SHP77 treated with DMSO at 0.1 percent for 48 hours (cell line): ENCODE data around the gene GPR68.
"Not testable (repeated sequence)": the region's sequence is repeated elsewhere in the genome, so short reads cannot be mapped to it uniquely, and the experiment has no call there.

ENCODE experiments used
- DNase-seq: peaks from one replicate; lab custom pipeline; 2025; lab: John Stamatoyannopoulos, UW

GPR68 gene

GRCh38 chr14:91272341-91273272 lies 28.1 kb upstream of the GPR68 start:
- DNase-seq, result no peak

- no peak for DNase-seq
These were observed 27.1 kb upstream of the GPR68 start for GRCh38 chr14:91271639-91272038.

GRCh38 chr14:91270619-91271018 lies 26.1 kb upstream of the GPR68 start:
- no peak for DNase-seq

- DNase-seq, result no peak
These were observed 25.7 kb upstream of the GPR68 start for GRCh38 chr14:91270188-91270587.

GRCh38 chr14:91269076-91269991 lies 24.8 kb upstream of the GPR68 start:
- DNase-seq, result no peak

GRCh38 chr14:91267965-91268437 lies 23.5 kb upstream of the GPR68 start:
- DNase-seq, result no peak

- DNase-seq, result not testable (repeated sequence)
These were observed 21.8 kb upstream of the GPR68 start for GRCh38 chr14:91266276-91266675.

- DNase-seq, result no peak
These were observed 20.9 kb upstream of the GPR68 start for GRCh38 chr14:91265404-91265803.

- no peak for DNase-seq
These were observed 19.9 kb upstream of the GPR68 start for GRCh38 chr14:91264151-91265150.

GRCh38 chr14:91263329-91263728 lies 18.8 kb upstream of the GPR68 start:
- DNase-seq, result no peak

GRCh38 chr14:91261986-91262549 lies 17.6 kb upstream of the GPR68 start:
- DNase-seq, result no peak

GRCh38 chr14:91261115-91261514 lies 16.6 kb upstream of the GPR68 start:
- DNase-seq, result no peak

GRCh38 chr14:91258876-91259275 lies 14.4 kb upstream of the GPR68 start:
- DNase-seq, result no peak

- no peak for DNase-seq
These were observed 13.6 kb upstream of the GPR68 start for GRCh38 chr14:91258011-91258618.

GRCh38 chr14:91257328-91258010 lies 13.0 kb upstream of the GPR68 start:
- no peak for DNase-seq

GRCh38 chr14:91256661-91257060 lies 12.2 kb upstream of the GPR68 start:
- DNase-seq, result no peak

GRCh38 chr14:91255026-91255695 lies 10.7 kb upstream of the GPR68 start:
- DNase-seq, result no peak

GRCh38 chr14:91254461-91254860 lies 10.0 kb upstream of the GPR68 start:
- no peak for DNase-seq

- no peak for DNase-seq
These were observed 9.4 kb upstream of the GPR68 start for GRCh38 chr14:91253795-91254323.
